ENCODE measurements around the gene TMEM154.

TMEM154 gene

DNA sequence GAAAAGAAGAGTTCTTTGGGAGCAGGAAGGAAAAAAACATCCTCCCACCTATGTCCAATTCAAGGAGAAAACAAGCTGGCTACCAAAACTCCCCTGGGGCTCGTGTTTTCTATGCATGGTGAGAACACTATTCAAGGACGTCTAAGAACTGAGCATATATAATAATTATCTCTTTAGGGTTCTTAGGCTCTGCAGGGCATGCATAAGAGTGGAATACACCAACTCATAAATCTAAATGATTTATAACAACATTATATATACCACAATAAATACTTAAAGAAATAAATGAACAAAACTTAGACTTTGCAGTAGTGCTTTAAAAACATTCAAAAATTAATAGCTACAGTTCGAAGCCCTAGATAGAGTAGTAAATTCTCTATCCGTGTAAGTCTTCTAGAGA is 19.5 kb upstream of the TMEM154 start:
- H3K4me1 ChIP-seq (ENCODE audit: control insufficient read depth, insufficient read depth, low read length), result no peaks in the 10 kb centered on the region
- no peak overlapping the region for H3K27ac ChIP-seq (ENCODE audit: extremely low read depth, low read depth, low read length)
- no peaks in the 10 kb centered on the region for H3K9me3 ChIP-seq (ENCODE audit: control insufficient read depth, insufficient read depth, low read depth, low read length)
- ChIA-PET POLR2A (no interaction called here), CTCF (interaction anchor here (1.2 kb wide), 1 partner anchor 13 kb away, joined by 5 read pairs; no protein-coding TSS in a partner anchor)
- peak; percentile 56 for TF ChIP-seq ZIC2 (tag by site-specific recombination; IDR thresholded peaks at IDR 0.05)
- no peak for TF ChIP-seq ZNF776 (tag by site-specific recombination; IDR thresholded peaks at IDR 0.05; ENCODE audit: borderline replicate concordance)
- no peaks in the 10 kb centered on the region for H3K36me3 ChIP-seq (ENCODE audit: control insufficient read depth in 2 of 2, insufficient read depth in 1 of 2, low read length in 2 of 2)
- no peak overlapping the region for H3K4me3 ChIP-seq (ENCODE audit: low read depth, low read length)

DNA sequence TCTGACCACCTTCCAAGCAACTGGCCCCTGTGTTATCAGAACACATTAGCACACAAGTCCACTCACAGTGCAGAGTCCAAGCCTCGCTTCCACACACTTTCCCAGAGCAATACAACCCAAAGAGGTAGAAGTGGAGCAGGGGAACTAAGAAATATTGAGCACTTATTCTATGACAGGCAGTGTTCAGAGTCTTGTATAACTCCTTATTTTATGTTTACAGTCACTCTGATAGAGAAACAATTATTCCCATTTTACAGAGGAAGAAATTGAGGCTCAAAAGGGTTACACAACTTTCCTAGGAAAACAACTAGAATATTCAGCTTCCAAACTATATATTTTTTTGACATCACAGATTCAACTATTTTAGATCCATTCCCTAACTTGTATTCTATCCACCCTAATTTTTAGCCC is 18.3 kb upstream of the TMEM154 start:
- no peaks in the 10 kb centered on the region for H3K4me1 ChIP-seq (ENCODE audit: control insufficient read depth, insufficient read depth, low read length)
- TF ChIP-seq, protein P1, sequence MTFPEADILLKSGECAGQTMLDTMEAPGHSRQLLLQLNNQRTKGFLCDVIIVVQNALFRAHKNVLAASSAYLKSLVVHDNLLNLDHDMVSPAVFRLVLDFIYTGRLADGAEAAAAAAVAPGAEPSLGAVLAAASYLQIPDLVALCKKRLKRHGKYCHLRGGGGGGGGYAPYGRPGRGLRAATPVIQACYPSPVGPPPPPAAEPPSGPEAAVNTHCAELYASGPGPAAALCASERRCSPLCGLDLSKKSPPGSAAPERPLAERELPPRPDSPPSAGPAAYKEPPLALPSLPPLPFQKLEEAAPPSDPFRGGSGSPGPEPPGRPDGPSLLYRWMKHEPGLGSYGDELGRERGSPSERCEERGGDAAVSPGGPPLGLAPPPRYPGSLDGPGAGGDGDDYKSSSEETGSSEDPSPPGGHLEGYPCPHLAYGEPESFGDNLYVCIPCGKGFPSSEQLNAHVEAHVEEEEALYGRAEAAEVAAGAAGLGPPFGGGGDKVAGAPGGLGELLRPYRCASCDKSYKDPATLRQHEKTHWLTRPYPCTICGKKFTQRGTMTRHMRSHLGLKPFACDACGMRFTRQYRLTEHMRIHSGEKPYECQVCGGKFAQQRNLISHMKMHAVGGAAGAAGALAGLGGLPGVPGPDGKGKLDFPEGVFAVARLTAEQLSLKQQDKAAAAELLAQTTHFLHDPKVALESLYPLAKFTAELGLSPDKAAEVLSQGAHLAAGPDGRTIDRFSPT (tag by site-specific recombination; IDR thresholded peaks at IDR 0.05), result no peak
- TF ChIP-seq, protein P2, sequence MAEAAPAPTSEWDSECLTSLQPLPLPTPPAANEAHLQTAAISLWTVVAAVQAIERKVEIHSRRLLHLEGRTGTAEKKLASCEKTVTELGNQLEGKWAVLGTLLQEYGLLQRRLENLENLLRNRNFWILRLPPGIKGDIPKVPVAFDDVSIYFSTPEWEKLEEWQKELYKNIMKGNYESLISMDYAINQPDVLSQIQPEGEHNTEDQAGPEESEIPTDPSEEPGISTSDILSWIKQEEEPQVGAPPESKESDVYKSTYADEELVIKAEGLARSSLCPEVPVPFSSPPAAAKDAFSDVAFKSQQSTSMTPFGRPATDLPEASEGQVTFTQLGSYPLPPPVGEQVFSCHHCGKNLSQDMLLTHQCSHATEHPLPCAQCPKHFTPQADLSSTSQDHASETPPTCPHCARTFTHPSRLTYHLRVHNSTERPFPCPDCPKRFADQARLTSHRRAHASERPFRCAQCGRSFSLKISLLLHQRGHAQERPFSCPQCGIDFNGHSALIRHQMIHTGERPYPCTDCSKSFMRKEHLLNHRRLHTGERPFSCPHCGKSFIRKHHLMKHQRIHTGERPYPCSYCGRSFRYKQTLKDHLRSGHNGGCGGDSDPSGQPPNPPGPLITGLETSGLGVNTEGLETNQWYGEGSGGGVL (tag by site-specific recombination; IDR thresholded peaks at IDR 0.05), result no peak
- no peak for TF ChIP-seq ZSCAN16 (tag by site-specific recombination; IDR thresholded peaks at IDR 0.05)
- no peak for TF ChIP-seq ZNF768 (tag by site-specific recombination; IDR thresholded peaks at IDR 0.05)
- no peak for TF ChIP-seq ZNF266 (tag by site-specific recombination; IDR thresholded peaks at IDR 0.05; ENCODE audit: low read depth)
- no peak for TF ChIP-seq ZNF138 (tag by site-specific recombination; IDR thresholded peaks at IDR 0.05; ENCODE audit: borderline replicate concordance)
- no peak for TF ChIP-seq ZFP41 (tag by site-specific recombination; IDR thresholded peaks at IDR 0.05; ENCODE audit: borderline replicate concordance)
- no peak for TF ChIP-seq IKZF3 (tag by site-specific recombination; IDR thresholded peaks at IDR 0.05)
- no peak for TF ChIP-seq SP7 (tag by site-specific recombination; IDR thresholded peaks at IDR 0.05)
- TF ChIP-seq ZNF654 (tag by site-specific recombination; IDR thresholded peaks at IDR 0.05; ENCODE audit: low read depth), result no peak
- TF ChIP-seq ZNF391 (tag by site-specific recombination; IDR thresholded peaks at IDR 0.05; ENCODE audit: borderline replicate concordance, low read depth), result no peak
- TF ChIP-seq ZNF239 (tag by site-specific recombination; IDR thresholded peaks at IDR 0.05), result no peak
- TF ChIP-seq, protein P3, sequence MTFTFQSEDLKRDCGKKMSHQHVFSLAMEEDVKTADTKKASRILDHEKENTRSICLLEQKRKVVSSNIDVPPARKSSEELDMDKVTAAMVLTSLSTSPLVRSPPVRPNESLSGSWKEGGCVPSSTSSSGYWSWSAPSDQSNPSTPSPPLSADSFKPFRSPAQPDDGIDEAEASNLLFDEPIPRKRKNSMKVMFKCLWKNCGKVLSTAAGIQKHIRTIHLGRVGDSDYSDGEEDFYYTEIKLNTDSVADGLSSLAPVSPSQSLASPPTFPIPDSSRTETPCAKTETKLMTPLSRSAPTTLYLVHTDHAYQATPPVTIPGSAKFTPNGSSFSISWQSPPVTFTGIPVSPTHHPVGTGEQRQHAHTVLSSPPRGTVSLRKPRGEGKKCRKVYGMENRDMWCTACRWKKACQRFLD (tag by site-specific recombination; IDR thresholded peaks at IDR 0.05), result no peak
- TF ChIP-seq, protein P4, sequence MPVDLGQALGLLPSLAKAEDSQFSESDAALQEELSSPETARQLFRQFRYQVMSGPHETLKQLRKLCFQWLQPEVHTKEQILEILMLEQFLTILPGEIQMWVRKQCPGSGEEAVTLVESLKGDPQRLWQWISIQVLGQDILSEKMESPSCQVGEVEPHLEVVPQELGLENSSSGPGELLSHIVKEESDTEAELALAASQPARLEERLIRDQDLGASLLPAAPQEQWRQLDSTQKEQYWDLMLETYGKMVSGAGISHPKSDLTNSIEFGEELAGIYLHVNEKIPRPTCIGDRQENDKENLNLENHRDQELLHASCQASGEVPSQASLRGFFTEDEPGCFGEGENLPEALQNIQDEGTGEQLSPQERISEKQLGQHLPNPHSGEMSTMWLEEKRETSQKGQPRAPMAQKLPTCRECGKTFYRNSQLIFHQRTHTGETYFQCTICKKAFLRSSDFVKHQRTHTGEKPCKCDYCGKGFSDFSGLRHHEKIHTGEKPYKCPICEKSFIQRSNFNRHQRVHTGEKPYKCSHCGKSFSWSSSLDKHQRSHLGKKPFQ (tag by site-specific recombination; IDR thresholded peaks at IDR 0.05), result no peak
- TF ChIP-seq, protein P5, sequence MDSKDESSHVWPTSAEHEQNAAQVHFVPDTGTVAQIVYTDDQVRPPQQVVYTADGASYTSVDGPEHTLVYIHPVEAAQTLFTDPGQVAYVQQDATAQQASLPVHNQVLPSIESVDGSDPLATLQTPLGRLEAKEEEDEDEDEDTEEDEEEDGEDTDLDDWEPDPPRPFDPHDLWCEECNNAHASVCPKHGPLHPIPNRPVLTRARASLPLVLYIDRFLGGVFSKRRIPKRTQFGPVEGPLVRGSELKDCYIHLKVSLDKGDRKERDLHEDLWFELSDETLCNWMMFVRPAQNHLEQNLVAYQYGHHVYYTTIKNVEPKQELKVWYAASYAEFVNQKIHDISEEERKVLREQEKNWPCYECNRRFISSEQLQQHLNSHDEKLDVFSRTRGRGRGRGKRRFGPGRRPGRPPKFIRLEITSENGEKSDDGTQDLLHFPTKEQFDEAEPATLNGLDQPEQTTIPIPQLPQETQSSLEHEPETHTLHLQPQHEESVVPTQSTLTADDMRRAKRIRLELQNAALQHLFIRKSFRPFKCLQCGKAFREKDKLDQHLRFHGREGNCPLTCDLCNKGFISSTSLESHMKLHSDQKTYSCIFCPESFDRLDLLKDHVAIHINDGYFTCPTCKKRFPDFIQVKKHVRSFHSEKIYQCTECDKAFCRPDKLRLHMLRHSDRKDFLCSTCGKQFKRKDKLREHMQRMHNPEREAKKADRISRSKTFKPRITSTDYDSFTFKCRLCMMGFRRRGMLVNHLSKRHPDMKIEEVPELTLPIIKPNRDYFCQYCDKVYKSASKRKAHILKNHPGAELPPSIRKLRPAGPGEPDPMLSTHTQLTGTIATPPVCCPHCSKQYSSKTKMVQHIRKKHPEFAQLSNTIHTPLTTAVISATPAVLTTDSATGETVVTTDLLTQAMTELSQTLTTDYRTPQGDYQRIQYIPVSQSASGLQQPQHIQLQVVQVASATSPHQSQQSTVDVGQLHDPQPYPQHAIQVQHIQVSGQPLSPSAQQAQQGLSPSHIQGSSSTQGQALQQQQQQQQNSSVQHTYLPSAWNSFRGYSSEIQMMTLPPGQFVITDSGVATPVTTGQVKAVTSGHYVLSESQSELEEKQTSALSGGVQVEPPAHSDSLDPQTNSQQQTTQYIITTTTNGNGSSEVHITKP (tag by site-specific recombination; IDR thresholded peaks at IDR 0.05), result no peak
- no peak for TF ChIP-seq YY2 (tag by site-specific recombination; IDR thresholded peaks at IDR 0.05)
- TF ChIP-seq ZFP69B (tag by site-specific recombination; IDR thresholded peaks at IDR 0.05), result no peak
- no peak for TF ChIP-seq ZIC2 (tag by site-specific recombination; IDR thresholded peaks at IDR 0.05)
- no peak for TF ChIP-seq ZNF501 (tag by site-specific recombination; IDR thresholded peaks at IDR 0.05)
- TF ChIP-seq, protein P6, sequence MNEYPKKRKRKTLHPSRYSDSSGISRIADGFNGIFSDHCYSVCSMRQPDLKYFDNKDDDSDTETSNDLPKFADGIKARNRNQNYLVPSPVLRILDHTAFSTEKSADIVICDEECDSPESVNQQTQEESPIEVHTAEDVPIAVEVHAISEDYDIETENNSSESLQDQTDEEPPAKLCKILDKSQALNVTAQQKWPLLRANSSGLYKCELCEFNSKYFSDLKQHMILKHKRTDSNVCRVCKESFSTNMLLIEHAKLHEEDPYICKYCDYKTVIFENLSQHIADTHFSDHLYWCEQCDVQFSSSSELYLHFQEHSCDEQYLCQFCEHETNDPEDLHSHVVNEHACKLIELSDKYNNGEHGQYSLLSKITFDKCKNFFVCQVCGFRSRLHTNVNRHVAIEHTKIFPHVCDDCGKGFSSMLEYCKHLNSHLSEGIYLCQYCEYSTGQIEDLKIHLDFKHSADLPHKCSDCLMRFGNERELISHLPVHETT (tag by site-specific recombination; IDR thresholded peaks at IDR 0.05), result no peak
- CTCF ChIA-PET, result no interaction called here
- H3K4me3 ChIP-seq (ENCODE audit: low read depth, low read length), result no peak overlapping the region
- no peaks in the 10 kb centered on the region for H3K36me3 ChIP-seq (ENCODE audit: control insufficient read depth in 2 of 2, insufficient read depth in 1 of 2, low read length in 2 of 2)
- no peak overlapping the region for H3K27ac ChIP-seq (ENCODE audit: extremely low read depth, low read depth, low read length)
- H3K9me3 ChIP-seq (ENCODE audit: control insufficient read depth, insufficient read depth, low read depth, low read length), result no peaks in the 10 kb centered on the region
- POLR2A ChIA-PET, result no interaction called here
